Panc1 (cell line): ENCODE results near the gene NPSR1.

ENCODE experiments used
- CTCF ChIP-seq: fragments of 450-650 bp; IDR thresholded peaks from 2 replicates; pipeline ENCODE4 v1.5.1; 2017; ENCODE audit warnings: mild to moderate bottlenecking
- POLR2AphosphoS5 ChIP-seq: IDR thresholded peaks from 2 replicates; pipeline ENCODE4 v1.6.1; 2012; ENCODE audit warnings: mild to moderate bottlenecking, low read depth, low read length, moderate library complexity

- TF ChIP-seq POLR2AphosphoS5 (no peak), CTCF (no peak)
Observed at GRCh38 chr7:34806831-34807230, 148.8 kb downstream of the NPSR1 start.
